ENCODE data around the gene CALHM1. TPM values are rescaled to one million over a fixed set of nuclear protein-coding genes. Genes with fewer than 3 reads are reported as not detected.

Gene CALHM1
- total RNA-seq, 4 donors from 2014 or later = 0.85 TPM; not detected in 3

- DNase-seq = peak in 1 of 3 donors; percentile 34
- Histone ChIP-seq H3K4me3 (no peak overlapping the region), H3K27me3 (no peaks in the 10 kb centered on the region), H3K36me3 (no peaks in the 10 kb centered on the region), H3K4me1 (no peaks in the 10 kb centered on the region), H3K27ac (no peak overlapping the region), H3K9me3 (no peaks in the 10 kb centered on the region)
- TF ChIP-seq, protein P1, sequence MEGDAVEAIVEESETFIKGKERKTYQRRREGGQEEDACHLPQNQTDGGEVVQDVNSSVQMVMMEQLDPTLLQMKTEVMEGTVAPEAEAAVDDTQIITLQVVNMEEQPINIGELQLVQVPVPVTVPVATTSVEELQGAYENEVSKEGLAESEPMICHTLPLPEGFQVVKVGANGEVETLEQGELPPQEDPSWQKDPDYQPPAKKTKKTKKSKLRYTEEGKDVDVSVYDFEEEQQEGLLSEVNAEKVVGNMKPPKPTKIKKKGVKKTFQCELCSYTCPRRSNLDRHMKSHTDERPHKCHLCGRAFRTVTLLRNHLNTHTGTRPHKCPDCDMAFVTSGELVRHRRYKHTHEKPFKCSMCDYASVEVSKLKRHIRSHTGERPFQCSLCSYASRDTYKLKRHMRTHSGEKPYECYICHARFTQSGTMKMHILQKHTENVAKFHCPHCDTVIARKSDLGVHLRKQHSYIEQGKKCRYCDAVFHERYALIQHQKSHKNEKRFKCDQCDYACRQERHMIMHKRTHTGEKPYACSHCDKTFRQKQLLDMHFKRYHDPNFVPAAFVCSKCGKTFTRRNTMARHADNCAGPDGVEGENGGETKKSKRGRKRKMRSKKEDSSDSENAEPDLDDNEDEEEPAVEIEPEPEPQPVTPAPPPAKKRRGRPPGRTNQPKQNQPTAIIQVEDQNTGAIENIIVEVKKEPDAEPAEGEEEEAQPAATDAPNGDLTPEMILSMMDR (IDR thresholded peaks at IDR 0.05) = no peak
- TF ChIP-seq POLR2A (IDR thresholded peaks at IDR 0.05) = no peak
Observed at GRCh38 chr10:103502849-103503660, 44.4 kb upstream of the CALHM1 start.

DNA sequence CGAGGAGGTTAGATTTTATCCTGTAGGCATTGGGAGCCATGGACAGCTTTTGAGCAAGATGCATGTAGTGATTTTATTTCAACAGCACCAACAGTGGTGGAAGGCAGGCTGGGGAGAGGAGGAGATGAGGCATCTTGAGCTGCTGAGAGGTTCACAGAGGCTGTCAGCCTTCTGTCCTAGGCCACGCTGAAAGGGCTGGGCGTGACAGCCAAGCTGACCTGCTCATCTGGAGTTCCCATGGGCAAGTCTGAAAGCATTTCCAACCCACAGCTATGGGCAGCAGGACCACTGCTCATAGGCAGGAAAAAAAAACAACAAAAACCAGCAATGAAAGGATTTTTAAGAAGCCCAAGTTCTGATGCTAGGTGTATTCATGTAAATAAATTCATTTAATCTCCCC, 42.5 kb upstream of the CALHM1 start:
- TF ChIP-seq, protein P1 (IDR thresholded peaks at IDR 0.05) = no peak
- no peak for TF ChIP-seq POLR2A (IDR thresholded peaks at IDR 0.05)
- Histone ChIP-seq H3K36me3 (no peaks in the 10 kb centered on the region), H3K4me1 (no peaks in the 10 kb centered on the region), H3K27me3 (no peaks in the 10 kb centered on the region), H3K9me3 (no peaks in the 10 kb centered on the region), H3K27ac (no peak overlapping the region), H3K4me3 (no peak overlapping the region)
- DNase-seq = no peak

DNA sequence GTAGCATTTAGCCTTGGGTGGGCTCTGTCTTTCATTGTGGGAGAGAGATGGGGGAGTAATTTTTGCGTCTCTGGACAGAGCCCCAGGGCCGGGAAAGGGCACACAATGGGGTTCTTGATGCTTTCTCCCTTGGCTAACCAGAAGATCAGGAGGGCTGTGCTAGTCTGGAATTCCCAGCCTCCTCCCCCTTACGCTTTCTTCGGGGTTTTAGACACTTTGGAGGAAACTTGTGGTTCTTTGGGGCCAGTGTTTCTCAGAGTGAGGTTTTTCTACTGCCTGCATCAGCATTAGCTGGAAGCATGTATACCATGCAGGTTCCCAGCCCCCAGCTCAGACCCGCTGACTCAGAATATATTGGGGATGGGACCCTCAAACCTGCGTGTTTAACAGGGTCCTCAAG, 41.8 kb upstream of the CALHM1 start:
- TF ChIP-seq, protein P1 (IDR thresholded peaks at IDR 0.05) = no peak
- TF ChIP-seq POLR2A (IDR thresholded peaks at IDR 0.05) = no peak
- H3K27ac ChIP-seq = no peak overlapping the region
- no peak for DNase-seq
- H3K4me3 ChIP-seq = no peak overlapping the region
- no peaks in the 10 kb centered on the region for H3K4me1 ChIP-seq
- no peaks in the 10 kb centered on the region for H3K27me3 ChIP-seq
- no peaks in the 10 kb centered on the region for H3K36me3 ChIP-seq
- H3K9me3 ChIP-seq = no peaks in the 10 kb centered on the region

DNA sequence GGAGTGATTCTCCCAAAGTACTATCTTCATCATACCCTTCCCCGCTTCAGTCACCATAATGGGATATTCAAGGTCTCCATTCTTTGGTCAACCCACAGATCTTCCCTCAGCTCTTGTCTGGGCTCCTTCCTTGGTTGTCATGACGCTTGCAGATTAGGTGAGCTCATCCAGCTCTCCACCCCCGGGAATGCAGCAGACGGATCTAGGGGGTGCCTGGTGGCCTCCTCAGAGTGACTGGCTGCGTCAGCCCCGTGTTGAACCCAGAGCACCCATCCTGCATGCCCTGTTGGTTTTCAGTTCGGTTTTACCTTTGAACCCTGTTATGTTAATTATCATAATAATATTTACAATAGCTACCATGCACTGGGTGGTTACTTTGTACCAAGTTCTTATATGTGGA, 41.2 kb upstream of the CALHM1 start:
- DNase-seq = no peak
- no peaks in the 10 kb centered on the region for H3K9me3 ChIP-seq
- H3K27ac ChIP-seq = no peak overlapping the region
- H3K27me3 ChIP-seq = peaks cover 0 to 3% of the 10 kb centered on the region in 2 donors
- no peak overlapping the region for H3K4me3 ChIP-seq
- H3K36me3 ChIP-seq = no peaks in the 10 kb centered on the region
- TF ChIP-seq POLR2A (IDR thresholded peaks at IDR 0.05) = no peak
- TF ChIP-seq, protein P1 (IDR thresholded peaks at IDR 0.05) = no peak
- H3K4me1 ChIP-seq = no peaks in the 10 kb centered on the region

- no peak for DNase-seq
- Histone ChIP-seq H3K4me1 (peaks cover 0 to 7% (median 2%) of the 10 kb centered on the region in 4 donors), H3K27ac (no peak overlapping the region), H3K36me3 (no peaks in the 10 kb centered on the region), H3K27me3 (peaks cover 0 to 11% of the 10 kb centered on the region in 2 donors), H3K4me3 (no peak overlapping the region), H3K9me3 (no peaks in the 10 kb centered on the region)
- TF ChIP-seq POLR2A (IDR thresholded peaks at IDR 0.05) = no peak
- TF ChIP-seq, protein P1 (IDR thresholded peaks at IDR 0.05) = no peak
Observed at GRCh38 chr10:103498936-103499638, 40.4 kb upstream of the CALHM1 start.
